ENCODE measurements around the gene LCN10. TPM values are rescaled to one million over a fixed set of nuclear protein-coding genes. Genes with fewer than 3 reads are reported as not detected.
"Not testable (repeated sequence)": the region's sequence is repeated elsewhere in the genome, so short reads cannot be mapped to it uniquely, and the experiment has no call there.

The LCN10 gene
- polyA plus RNA-seq (ENCODE audit: insufficient read length in 4 of 4), result 1 to 10 TPM in 2 of 4 donors, under 1 TPM in 2; 0.18 to 2.1 (median 0.90) TPM

GRCh38 chr9:136742591-136743391 lies at the start of gene LCN10:
Gene LCN10 (minus strand): TSS chr9:136742940. CDS start chr9:136742903, 37 bp downstream.
- no peak for DNase-seq (ENCODE audit: low read depth in 4 of 4, low spot score in 3 of 4)

DNA sequence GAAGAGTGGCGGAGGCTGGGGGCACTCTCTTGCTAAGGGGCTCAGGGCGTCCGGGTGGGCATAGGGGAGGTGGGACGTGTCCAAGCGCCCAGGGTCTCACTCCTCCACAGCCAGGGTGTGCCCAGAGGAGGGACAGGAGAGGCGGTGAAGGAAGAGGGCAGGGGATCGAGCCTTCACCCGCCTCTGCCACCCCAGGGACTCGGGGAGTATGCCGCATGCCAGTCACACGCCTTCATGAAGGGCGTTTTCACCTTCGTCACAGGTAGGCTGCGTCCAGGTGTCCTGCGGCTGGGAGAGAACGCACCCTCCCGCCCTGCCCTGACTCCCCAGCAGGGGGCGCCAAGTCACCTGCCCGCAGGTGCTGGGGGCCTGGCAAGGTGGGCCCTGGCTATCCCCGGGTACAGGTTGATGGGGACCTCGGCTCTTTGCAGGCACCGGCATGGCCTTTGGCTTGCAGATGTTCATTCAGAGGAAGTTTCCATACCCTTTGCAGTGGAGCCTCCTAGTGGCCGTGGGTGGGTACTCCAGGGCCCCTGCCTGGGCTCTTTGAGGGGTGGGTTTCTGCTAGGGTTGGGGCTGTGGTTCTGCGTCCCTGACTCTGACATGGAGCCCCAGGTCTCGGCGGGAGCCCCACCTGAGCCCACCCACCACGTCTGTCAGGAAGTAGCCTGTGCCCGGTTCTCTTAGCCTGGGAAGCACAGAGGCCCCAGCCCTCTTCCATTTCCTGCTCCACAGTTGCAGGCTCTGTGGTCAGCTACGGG lies 49.0 kb upstream of the LCN10 start:
- no peak for DNase-seq (ENCODE audit: low read depth in 4 of 4, low spot score in 3 of 4)

DNA sequence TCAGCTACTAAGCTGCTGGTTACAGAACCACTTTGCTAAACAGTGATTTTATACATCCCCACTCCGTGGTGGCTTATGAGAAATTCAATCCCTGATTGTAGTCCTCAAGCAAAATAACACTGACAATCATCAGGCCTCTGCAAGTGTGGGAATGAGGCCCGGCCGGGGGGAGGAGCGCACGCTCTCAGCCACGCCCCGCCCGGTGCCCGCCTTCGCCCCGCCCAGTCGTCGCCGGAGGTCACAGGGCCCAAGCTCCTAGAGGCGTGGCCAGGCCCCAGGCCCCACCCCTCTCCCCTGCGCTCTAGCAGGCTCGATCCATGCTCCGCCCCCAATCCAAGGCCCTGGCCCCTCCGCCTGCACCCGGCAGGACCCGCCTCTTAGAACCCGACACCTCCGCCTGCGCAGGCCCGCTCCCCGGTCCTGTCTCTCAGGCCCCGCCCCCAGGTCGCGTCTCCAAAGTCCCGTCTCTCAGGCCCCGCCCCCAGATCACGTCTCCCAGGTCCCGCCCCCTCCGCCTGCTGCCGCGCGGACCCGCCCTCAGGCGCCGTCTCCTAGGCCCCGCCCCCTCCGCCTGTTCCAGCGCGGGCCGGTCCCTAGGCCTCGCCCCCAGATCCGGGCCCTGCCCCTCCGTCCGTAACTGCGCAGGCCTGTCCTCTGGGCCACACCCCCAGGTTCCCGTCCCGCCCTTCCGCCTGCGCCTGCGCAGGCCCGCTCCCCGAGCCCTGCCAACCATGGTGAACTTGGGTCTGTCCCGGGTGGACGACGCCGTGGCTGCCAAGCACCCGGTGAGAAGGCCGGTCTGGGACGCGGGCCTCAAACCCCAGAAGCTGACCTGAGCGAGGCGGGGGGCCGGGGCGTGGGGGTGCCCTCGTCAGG lies 48.1 kb upstream of the LCN10 start, which contains the start of gene TMEM141:
TMEM141 (plus strand) TSS at position 705 of the 876 bp plus-strand sequence; CDS start at position 732, 27 bp downstream.
- DNase-seq (ENCODE audit: low read depth in 4 of 4, low spot score in 3 of 4), result peak; percentile 94 to 98 (median 97)

DNA sequence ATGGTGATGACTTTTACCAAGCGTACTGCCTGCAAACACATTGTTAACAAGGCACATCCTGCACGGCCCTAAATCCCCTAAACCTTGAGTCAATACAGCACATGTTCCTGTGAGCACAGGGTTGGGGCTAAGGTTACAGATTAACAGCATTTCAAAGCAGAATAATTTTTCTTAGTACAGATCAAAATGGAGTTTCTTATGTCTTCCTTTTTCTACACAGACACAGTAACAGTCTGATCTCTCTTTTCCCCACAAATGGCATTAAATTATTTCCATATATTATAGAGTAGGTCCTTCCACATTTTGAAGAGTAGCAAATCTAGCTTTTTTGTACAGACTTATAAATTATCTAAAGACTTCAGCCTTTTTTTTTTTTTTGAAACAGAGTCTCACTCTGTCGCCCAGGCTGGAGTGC lies 46.8 kb upstream of the LCN10 start:
- no peak for DNase-seq (ENCODE audit: low read depth in 4 of 4, low spot score in 3 of 4)

DNA sequence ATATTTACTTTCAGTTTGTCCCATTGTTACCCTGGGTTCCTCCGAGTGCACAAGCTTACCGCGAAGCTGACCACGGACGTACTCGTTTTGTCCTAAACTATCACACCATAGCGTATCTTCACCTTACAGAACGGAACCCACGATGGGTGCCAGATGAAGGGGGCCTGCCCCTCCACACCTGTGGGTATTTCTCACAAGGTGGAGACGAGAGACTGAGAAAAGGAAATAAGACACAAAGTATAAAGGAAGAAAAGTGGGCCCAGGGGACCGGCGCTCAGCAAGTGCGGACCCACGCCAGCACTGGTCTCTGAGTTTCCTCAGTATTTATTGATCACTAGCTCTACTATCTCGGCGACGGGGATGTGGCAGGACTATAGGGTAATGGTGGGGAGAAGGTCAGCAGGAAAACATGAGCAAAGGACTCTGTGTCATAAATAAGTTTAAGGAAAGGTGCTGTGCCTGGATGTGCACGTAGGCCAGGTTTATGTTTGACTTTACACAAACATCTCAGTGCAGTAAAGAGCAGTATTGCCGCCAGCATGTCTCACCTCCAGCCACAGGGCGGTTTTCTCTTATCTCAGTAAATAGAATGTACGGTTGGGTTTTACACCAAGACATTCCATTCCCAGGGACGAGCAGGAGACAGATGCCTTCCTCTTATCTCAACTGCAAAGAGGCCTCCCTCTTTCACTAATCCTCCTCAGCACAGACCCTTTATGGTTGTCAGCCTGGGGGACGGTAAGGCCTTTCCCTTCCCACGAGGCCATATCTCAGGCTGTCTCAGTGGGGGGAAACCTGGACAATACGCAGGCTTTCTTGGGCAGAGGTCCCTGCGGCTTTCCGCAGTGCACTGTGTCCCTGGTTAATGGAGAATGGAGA lies 46.1 kb upstream of the LCN10 start:
- DNase-seq (ENCODE audit: low read depth in 4 of 4, low spot score in 3 of 4), result not testable (repeated sequence)

GRCh38 chr9:136787690-136788400 lies 45.1 kb upstream of the LCN10 start:
- DNase-seq (ENCODE audit: low read depth in 4 of 4, low spot score in 3 of 4), result no peak

GRCh38 chr9:136786983-136787382 lies 44.2 kb upstream of the LCN10 start:
- not testable (repeated sequence) for DNase-seq (ENCODE audit: low read depth in 4 of 4, low spot score in 3 of 4)

DNA sequence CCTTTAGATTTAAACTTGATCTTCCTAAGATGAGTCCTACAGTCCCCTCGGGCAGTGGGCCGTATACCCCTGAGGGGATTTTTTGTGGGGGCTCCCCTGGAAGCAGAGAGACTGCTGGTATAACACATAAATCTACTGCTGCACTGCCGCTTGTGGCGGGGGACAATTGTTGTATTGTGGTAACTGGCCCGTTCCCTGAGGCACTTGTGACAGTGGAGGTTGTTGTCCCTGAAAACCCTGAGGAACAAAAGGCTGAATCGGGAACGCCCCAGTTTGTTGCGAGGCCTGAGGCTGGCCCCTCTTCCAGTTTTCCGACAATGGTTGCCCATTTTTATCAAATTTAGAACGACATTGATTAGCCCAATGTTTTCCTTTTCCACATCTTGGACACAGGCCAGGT lies 43.7 kb upstream of the LCN10 start:
- no peak for DNase-seq (ENCODE audit: low read depth in 4 of 4, low spot score in 3 of 4)

GRCh38 chr9:136785565-136786355 lies 43.0 kb upstream of the LCN10 start:
- not testable (repeated sequence) for DNase-seq (ENCODE audit: low read depth in 4 of 4, low spot score in 3 of 4)

DNA sequence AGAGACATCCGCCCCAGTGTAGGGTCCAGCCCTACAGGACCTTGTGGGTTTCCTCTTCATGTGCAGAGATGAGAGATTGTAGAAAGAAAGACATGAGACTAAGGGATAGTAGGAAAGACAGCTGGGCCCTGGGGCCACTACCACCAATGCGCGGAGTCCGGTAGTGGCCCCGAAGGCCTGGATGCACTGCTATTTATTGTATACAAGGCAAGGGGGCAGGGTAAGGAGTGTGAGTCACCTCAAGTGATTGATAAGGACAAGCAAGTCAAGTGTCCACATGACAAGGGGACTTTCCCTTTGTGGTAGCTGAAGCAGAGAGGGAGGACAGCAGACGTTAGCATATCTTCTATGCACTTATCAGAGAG lies 42.2 kb upstream of the LCN10 start:
- DNase-seq (ENCODE audit: low read depth in 4 of 4, low spot score in 3 of 4), result no peak

- DNase-seq (ENCODE audit: low read depth in 4 of 4, low spot score in 3 of 4), result no peak
Observed at GRCh38 chr9:136784249-136784996, 41.7 kb upstream of the LCN10 start.

- no peak for DNase-seq (ENCODE audit: low read depth in 4 of 4, low spot score in 3 of 4)
Observed at GRCh38 chr9:136782452-136782851, 39.7 kb upstream of the LCN10 start.

- DNase-seq (ENCODE audit: low read depth in 4 of 4, low spot score in 3 of 4), result no peak
Observed at GRCh38 chr9:136779808-136780207, 37.1 kb upstream of the LCN10 start.

GRCh38 chr9:136777359-136777758 lies 34.6 kb upstream of the LCN10 start:
- DNase-seq (ENCODE audit: low read depth in 4 of 4, low spot score in 3 of 4), result no peak

- DNase-seq (ENCODE audit: low read depth in 4 of 4, low spot score in 3 of 4), result no peak
Observed at GRCh38 chr9:136776947-136777346, 34.2 kb upstream of the LCN10 start.

- DNase-seq (ENCODE audit: low read depth in 4 of 4, low spot score in 3 of 4), result no peak
Observed at GRCh38 chr9:136775191-136775590, 32.5 kb upstream of the LCN10 start.

DNA sequence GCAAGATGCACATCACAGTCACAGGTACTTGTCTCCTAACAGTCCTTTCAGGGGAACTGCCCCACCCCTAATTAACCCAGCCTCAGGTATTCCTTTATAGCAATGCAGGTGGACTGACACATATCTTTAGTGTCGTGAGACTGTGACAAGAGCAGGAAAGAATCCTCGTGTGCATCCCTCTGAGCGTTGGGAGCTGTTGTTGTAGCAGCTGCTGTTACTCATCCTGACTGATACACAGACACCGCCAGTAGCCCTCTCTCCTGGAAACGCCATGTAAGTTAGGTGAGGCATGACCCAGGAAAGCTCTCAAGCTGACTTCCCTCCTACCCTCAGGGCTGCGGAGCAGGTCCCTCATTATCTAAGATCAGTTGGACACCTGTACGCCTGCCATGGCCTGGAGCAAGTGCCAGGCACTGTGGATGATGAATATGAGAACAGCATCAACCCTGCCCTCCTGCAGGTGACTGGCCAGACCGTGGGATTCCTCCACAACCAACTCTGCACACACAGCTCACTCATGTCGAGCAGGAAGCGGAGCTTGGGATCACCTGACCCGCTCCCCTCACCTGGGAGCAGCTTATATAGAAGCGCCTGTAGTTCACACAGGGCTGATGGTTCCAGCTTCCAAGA lies 31.8 kb upstream of the LCN10 start:
- no peak for DNase-seq (ENCODE audit: low read depth in 4 of 4, low spot score in 3 of 4)

Data from left renal pelvis (tissue), 4 donors.